ENCODE data around the gene TMEM266. TPM values are rescaled to one million over a fixed set of nuclear protein-coding genes. Genes with fewer than 3 reads are reported as not detected.

The TMEM266 gene
- total and polyA plus RNA-seq, 8 donors: 0.35 to 2.8 (median 1.3) TPM; not detected in 4

DNA sequence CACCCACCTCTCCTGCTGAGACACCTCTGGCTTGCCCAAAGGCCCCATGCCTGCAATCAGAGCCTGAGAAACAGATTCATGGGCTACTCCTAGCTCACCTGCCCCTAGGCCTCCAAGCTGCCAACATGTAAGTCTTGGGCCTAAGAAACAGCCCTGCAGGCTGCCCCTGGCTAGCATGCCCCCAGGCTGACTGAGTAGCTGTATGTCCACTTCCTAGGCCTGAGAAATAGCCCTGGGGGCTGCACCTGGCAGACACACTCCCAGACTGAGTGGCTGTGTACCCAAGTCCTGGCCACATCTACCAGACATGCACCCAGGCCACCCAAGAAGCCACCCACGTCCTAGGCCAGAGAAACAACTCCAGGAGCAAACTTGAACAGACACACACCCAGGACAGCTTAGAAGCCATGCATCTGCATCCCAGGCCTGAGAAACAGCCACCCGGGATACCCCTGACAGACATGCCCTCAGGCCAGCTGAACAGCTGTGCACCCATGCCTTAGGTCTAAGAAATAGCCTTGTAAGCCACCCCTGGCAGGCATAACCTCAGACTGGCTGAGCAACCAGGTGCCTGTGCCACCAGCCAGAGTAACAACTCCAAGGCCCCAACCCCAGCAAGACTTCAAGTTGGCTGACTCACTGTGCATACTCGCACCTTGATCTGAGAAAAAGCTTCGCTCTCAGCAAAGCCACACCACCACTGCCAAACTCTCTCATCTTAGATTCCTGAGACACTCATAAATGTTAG lies 35.6 kb upstream of the TMEM266 start:
- intact Hi-C loops (cut with DNase I; ENCODE audit: low total_unique reads): no loop called here
- DNase-seq: no peak
- Histone ChIP-seq H3K27ac (no peak overlapping the region), H3K4me3 (no peak overlapping the region), H3K4me1 (no peaks in the 10 kb centered on the region), H3K27me3 (peaks cover 0 to 13% (median 0%) of the 10 kb centered on the region in 3 donors), H3K9me3 (peaks cover 7 to 28% (median 16%) of the 10 kb centered on the region in 4 donors), H3K36me3 (no peaks in the 10 kb centered on the region)
- no peak for TF ChIP-seq POLR2AphosphoS5 (IDR thresholded peaks at IDR 0.05)
- TF ChIP-seq EP300 (IDR thresholded peaks at IDR 0.05): no peak
- no peak for TF ChIP-seq POLR2A (IDR thresholded peaks at IDR 0.05)
- TF ChIP-seq, protein P1, sequence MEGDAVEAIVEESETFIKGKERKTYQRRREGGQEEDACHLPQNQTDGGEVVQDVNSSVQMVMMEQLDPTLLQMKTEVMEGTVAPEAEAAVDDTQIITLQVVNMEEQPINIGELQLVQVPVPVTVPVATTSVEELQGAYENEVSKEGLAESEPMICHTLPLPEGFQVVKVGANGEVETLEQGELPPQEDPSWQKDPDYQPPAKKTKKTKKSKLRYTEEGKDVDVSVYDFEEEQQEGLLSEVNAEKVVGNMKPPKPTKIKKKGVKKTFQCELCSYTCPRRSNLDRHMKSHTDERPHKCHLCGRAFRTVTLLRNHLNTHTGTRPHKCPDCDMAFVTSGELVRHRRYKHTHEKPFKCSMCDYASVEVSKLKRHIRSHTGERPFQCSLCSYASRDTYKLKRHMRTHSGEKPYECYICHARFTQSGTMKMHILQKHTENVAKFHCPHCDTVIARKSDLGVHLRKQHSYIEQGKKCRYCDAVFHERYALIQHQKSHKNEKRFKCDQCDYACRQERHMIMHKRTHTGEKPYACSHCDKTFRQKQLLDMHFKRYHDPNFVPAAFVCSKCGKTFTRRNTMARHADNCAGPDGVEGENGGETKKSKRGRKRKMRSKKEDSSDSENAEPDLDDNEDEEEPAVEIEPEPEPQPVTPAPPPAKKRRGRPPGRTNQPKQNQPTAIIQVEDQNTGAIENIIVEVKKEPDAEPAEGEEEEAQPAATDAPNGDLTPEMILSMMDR (IDR thresholded peaks at IDR 0.05): no peak
- 86 to 100% (median 94%) methylated on average over 2 to 4 of the region's 4 CpGs for WGBS, 5 donors

DNA sequence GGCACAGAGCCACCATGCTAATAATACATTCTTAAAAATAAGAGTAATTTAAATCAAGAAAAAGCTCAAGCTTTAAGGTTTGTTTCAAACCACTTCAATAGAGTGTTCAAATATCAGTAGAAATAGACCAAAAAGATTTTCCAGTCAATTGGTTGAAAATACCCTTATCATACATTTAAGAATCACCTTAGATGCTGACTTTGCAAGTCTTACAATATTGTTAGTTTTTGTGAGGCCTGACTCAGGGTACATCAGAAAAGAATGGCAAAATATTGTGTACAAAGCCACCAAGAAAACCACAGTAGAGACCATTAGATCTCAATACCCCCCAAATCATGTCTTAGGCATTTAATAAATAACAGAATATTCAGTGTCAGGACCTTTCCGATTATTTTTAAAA lies 27.7 kb upstream of the TMEM266 start:
- TF ChIP-seq EP300 (IDR thresholded peaks at IDR 0.05) (no peak), POLR2AphosphoS5 (IDR thresholded peaks at IDR 0.05) (no peak), POLR2A (IDR thresholded peaks at IDR 0.05) (no peak)
- TF ChIP-seq, protein P1 (IDR thresholded peaks at IDR 0.05): no peak
- Histone ChIP-seq H3K4me3 (no peak overlapping the region), H3K36me3 (no peaks in the 10 kb centered on the region), H3K27ac (no peak overlapping the region), H3K4me1 (no peaks in the 10 kb centered on the region), H3K9me3 (peaks cover 0 to 6% (median 3%) of the 10 kb centered on the region in 4 donors), H3K27me3 (no peaks in the 10 kb centered on the region)
- WGBS, 5 donors: 75 to 91% (median 83%) methylated on average over 1 of the region's 1 CpG
- no peak for DNase-seq
- intact Hi-C loops (cut with DNase I; ENCODE audit: low total_unique reads): no loop called here

DNA sequence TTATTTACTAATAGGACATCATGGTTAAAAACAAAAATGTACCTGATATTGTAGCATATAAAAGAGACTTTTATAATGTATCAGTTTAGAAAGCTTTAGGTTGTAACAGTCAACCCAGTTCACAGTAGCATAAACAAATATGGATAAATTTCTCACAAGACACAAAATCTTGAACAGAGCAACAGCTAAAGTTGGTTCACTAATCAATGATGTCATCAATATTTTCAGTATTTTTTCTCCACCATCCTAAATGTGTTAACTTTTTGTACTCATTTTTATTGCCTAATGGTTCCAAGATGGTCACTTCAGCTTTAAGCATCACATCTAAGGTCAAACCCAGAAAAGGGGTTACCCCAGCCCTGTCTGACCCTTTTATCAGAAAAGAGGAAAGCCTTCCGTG lies 26.3 kb upstream of the TMEM266 start:
- H3K27me3 ChIP-seq: no peaks in the 10 kb centered on the region
- H3K27ac ChIP-seq: no peak overlapping the region
- TF ChIP-seq, protein P1 (IDR thresholded peaks at IDR 0.05): no peak
- TF ChIP-seq POLR2AphosphoS5 (IDR thresholded peaks at IDR 0.05): no peak
- TF ChIP-seq EP300 (IDR thresholded peaks at IDR 0.05): no peak
- no peak for TF ChIP-seq POLR2A (IDR thresholded peaks at IDR 0.05)
- H3K4me3 ChIP-seq: no peak overlapping the region
- no peaks in the 10 kb centered on the region for H3K36me3 ChIP-seq
- peaks cover 0 to 5% (median 0%) of the 10 kb centered on the region in 4 donors for H3K9me3 ChIP-seq
- 92 to 100% (median 93%) methylated on average over 1 of the region's 1 CpG for WGBS, 5 donors
- intact Hi-C loops (cut with DNase I; ENCODE audit: low total_unique reads): no loop called here
- no peak for DNase-seq
- H3K4me1 ChIP-seq: no peaks in the 10 kb centered on the region

DNA sequence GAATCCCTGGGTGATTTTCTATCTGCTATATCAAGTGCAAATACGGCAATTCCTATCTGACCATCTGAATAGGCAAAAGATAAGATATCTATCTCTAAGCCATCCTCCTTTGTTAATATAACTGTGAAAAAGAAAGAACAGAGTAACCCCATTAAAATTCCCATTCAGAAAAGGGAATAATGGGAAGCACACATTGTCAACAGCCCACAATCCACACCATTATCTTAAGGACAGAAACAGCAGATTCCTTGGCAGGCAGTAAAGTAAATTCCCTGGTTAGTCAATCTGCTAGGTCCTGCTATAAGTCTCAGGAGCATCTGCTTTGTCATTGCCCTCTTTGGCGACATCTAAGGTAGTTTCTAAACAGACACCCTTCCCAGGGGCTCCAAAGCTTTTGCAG lies 25.7 kb upstream of the TMEM266 start:
- peaks cover 0 to 11% (median 2%) of the 10 kb centered on the region in 4 donors for H3K9me3 ChIP-seq
- 73 to 93% (median 91%) methylated on average over 2 of the region's 2 CpGs for WGBS, 5 donors
- H3K27ac ChIP-seq: no peak overlapping the region
- H3K36me3 ChIP-seq: no peaks in the 10 kb centered on the region
- H3K4me1 ChIP-seq: no peaks in the 10 kb centered on the region
- no peak for DNase-seq
- no peaks in the 10 kb centered on the region for H3K27me3 ChIP-seq
- no peak overlapping the region for H3K4me3 ChIP-seq
- intact Hi-C loops (cut with DNase I; ENCODE audit: low total_unique reads): no loop called here
- TF ChIP-seq POLR2A (IDR thresholded peaks at IDR 0.05) (no peak), EP300 (IDR thresholded peaks at IDR 0.05) (no peak), POLR2AphosphoS5 (IDR thresholded peaks at IDR 0.05) (no peak)
- TF ChIP-seq, protein P1 (IDR thresholded peaks at IDR 0.05): no peak

All from stomach (tissue), 9 donors.